Activated CD4-positive, alpha-beta memory T cell treated with anti-CD3 and anti-CD28 coated beads for 36 hours (primary cell): Measurements from ENCODE around the gene SPO11. TPM values are rescaled to one million over a fixed set of nuclear protein-coding genes. Genes with fewer than 3 reads are reported as not detected.

ENCODE experiments used
- CTCF ChIA-PET: fragments of 350-600 bp; sonication (Branson Sonifier 250); formaldehyde crosslinking; loops from one replicate; lab custom pipeline; 2021; ENCODE audit warnings: antibody characterized with exemption, inconsistent platforms; lab: Charles Lee
- POLR2A ChIA-PET: fragments of 350-600 bp; sonication (Branson Sonifier 250); formaldehyde crosslinking; loops from one replicate; lab custom pipeline; 2021; ENCODE audit warnings: antibody characterized with exemption; lab: Charles Lee
- DNase-seq: peaks from one replicate; pipeline ENCODE4 v3.0.0-alpha.2; 2020
- H3K27ac Mint-ChIP-seq: one replicate; pipeline ENCODE4 v1.8.0; 2021; ENCODE audit warnings: mixed read lengths
- H3K27me3 Mint-ChIP-seq: one replicate; pipeline ENCODE4 v1.8.0; 2021; ENCODE audit warnings: mixed read lengths
- H3K36me3 Mint-ChIP-seq: one replicate; pipeline ENCODE4 v1.8.0; 2021; ENCODE audit warnings: mixed read lengths
- H3K4me1 Mint-ChIP-seq: one replicate; pipeline ENCODE4 v1.8.0; 2021; ENCODE audit warnings: low read depth, mixed read lengths
- H3K4me3 Mint-ChIP-seq: one replicate; pipeline ENCODE4 v1.8.0; 2021; ENCODE audit warnings: mild to moderate bottlenecking, mixed read lengths
- H3K9me3 Mint-ChIP-seq: one replicate; pipeline ENCODE4 v1.8.0; 2021; ENCODE audit warnings: mixed read lengths
- intact Hi-C: fragments of 100-400 bp; cut with micrococcal nuclease; formaldehyde crosslinking; loops from one replicate; pipeline ENCODE4 v1.15.1; 2023
- total RNA-seq, 2 experiments: library from RNA; stranded (reverse); gene quantifications; one replicate each; pipeline ENCODE4 v1.2.3, GENCODE V29; 2021

Gene SPO11
- total RNA-seq, 2 experiments from 2014 or later = not detected

DNA sequence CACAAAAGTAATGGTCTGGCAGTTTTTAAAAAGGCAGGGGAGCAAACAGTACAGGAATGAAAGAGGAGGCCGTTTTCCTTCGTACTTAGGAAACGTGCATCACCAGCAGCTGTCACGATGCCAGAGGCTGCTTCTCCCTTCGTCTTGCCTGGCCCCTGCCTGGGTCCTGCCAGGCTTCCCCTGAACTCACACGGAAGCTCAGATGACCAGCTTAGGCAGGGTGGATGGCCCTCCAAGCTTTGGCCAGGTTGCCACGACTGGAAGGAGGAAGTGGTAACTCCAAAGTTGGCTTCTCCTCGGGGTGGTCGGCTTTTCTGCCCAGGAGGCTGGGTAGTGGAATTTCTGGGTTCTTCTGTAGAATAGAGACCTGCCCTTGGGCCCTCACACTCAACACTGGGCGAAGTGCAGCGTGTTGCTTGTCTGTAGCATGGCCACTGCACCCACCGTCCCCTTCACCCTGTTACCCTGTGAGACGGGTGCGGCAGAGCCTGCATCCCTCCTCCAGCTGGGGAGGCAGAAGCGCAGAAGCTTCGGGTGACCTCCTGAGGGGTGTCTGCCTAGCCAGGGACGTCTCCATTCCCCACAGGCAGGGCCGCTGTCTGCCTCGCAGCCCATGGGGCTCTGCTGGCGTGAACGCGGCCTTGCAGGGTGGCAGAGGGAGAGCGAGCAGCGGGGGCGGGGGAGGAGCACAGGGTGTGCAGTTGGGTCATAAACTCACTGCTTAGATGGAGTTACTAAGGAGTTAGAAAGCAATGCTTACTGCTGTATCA, 43.2 kb downstream of the SPO11 start:
- POLR2A ChIA-PET = no interaction called here
- peaks cover 75% of the 10 kb centered on the region for H3K36me3 Mint-ChIP-seq
- DNase-seq = no peak
- H3K4me1 Mint-ChIP-seq = peaks cover 12% of the 10 kb centered on the region
- H3K4me3 Mint-ChIP-seq = no peak overlapping the region
- no peaks in the 10 kb centered on the region for H3K9me3 Mint-ChIP-seq
- no peaks in the 10 kb centered on the region for H3K27me3 Mint-ChIP-seq
- H3K27ac Mint-ChIP-seq = no peak overlapping the region
- intact Hi-C loops = no loop called here
- CTCF ChIA-PET = no interaction called here

DNA sequence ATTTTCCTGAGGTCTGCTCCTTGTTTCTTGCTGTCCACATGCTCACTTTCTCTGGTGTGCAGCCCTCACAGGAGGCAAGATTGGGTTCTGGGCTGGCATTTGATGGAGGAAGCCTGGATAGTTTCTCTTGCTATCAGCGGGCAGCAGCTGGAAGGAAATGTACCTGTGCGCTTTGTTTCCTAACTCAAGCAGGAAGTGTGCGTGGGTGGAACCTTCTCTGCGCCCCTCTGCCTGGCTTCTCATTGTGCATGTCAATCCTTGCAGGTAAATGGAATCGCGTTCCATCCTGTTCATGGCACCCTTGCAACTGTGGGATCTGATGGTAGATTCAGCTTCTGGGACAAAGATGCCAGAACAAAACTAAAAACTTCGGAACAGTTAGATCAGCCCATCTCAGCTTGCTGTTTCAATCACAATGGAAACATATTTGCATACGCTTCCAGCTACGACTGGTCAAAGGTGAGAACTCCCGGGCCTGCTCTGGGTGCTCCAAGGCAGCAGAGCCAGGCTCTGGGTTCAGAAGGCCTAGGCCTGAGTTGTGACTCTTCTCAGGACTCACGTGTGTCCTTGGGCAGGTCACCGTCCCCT, 44.8 kb downstream of the SPO11 start:
- Mint-ChIP-seq H3K4me3 (no peak overlapping the region), H3K36me3 (peaks cover 71% of the 10 kb centered on the region)
- CTCF ChIA-PET = no interaction called here

DNA sequence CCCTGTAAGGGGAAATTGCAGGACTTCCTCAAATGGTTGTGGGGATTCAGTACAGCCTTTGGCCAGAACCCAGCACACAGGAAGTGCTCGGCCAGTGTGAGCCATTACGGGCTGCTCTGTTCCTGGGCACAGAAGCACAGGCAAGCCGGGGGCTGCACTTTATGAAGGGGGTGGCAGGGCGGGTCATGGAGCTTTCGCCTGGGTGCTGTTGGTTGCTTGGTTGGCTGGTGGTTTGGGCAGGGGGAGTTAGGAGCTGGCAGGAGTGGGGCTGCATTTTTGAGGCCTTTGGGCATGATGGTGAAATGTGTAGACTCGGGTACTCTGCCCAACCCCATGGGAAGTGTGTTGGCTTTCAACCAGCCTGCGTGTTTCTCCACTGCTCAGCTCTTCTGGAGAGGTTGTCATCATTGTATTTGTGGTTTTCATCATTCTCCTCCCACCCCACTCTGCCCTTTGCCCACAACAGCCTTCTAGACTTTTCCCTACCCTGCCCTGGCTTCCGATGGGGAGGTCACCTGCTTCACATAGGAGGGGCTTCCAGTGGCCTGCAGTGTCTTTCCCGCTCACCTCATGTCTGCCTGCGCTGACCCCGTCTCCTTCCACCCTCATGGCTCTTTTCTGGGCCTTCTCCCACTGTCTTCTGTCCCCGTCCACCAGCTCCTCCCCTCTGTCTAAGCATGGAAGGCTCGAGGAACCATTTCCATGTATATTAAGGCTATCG, 45.5 kb downstream of the SPO11 start:
- Mint-ChIP-seq H3K27me3 (no peaks in the 10 kb centered on the region), H3K4me3 (no peak overlapping the region), H3K27ac (peak overlapping the region; percentile 46), H3K4me1 (peaks cover 31% of the 10 kb centered on the region), H3K36me3 (peaks cover 69% of the 10 kb centered on the region), H3K9me3 (no peaks in the 10 kb centered on the region)
- no peak for DNase-seq
- CTCF ChIA-PET = interaction anchor here (0.9 kb wide), 2 partner anchors 121 to 124 kb away, joined by 3 read pairs; no protein-coding TSS in a partner anchor
- intact Hi-C loops = no loop called here
- POLR2A ChIA-PET = no interaction called here

More for the DNA sequence above, 44.8 kb downstream of the SPO11 start:
- POLR2A ChIA-PET = no interaction called here
- H3K27me3 Mint-ChIP-seq = no peaks in the 10 kb centered on the region
- intact Hi-C loops = no loop called here
- peaks cover 26% of the 10 kb centered on the region for H3K4me1 Mint-ChIP-seq
- DNase-seq = no peak
- no peaks in the 10 kb centered on the region for H3K9me3 Mint-ChIP-seq
- H3K27ac Mint-ChIP-seq = peak overlapping the region; percentile 58

DNA sequence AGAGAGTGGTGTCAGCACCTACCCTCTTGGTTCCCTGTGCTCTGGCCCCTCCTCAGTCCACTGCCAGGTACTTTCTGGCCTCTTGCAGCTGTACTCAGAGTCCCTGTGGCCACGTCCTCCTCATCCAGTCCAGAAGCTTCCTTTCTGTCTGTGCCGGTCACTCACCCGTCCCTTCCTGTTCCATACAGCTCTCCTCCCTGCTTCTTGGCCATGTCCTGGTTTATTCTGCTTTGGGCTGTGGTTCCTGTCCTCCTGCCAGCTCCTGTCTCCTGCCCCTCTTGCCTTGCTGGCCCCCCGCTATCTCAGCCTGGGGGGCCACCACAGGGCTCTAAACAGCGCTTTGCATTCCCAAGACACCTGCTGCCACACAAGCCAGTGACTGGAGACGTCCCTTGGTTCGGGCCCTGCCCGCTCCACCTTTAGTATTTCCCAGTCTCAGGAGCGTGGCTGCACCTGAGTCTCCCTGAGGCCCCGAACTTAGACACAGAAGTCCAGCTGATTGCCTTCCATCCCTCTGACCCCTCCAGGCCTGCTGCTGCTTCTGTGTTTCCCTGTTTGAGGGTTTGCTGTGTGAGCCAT, 46.1 kb downstream of the SPO11 start:
- intact Hi-C loops = no loop called here
- no peak overlapping the region for H3K27ac Mint-ChIP-seq

DNA sequence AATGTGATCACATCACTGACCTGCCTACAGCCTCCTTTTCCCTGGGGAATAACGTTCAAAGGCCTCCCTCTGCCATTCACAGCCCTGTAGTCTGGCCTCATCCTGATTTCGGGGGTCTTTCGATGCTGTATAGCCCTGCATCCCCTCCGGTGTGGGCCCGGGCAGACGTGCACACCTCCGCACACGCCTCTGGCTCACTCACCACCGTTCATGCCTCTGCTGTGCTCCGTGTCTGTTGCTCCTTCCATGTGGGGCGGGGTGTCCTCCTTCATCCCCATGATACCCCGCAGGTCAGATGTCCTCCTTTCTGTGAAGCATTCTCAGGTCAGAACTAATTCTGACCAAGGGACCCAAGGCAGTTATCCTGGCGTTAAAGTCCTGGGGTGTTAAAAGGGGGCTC, 47.7 kb downstream of the SPO11 start:
- Mint-ChIP-seq H3K36me3 (peaks cover 48% of the 10 kb centered on the region), H3K27me3 (no peaks in the 10 kb centered on the region), H3K9me3 (no peaks in the 10 kb centered on the region), H3K4me1 (peaks cover 39% of the 10 kb centered on the region), H3K4me3 (no peak overlapping the region), H3K27ac (peak overlapping the region; percentile 6)
- ChIA-PET POLR2A (no interaction called here), CTCF (interaction anchor here (2.4 kb wide), 1 partner anchor 121 kb away, joined by 7 read pairs; no protein-coding TSS in a partner anchor)
- no peak for DNase-seq
- intact Hi-C loops = no loop called here

More for the DNA sequence above, 46.1 kb downstream of the SPO11 start:
- Mint-ChIP-seq H3K4me1 (peaks cover 33% of the 10 kb centered on the region), H3K9me3 (no peaks in the 10 kb centered on the region), H3K27me3 (no peaks in the 10 kb centered on the region), H3K36me3 (peaks cover 62% of the 10 kb centered on the region), H3K4me3 (no peak overlapping the region)
- POLR2A ChIA-PET = no interaction called here
- CTCF ChIA-PET = interaction anchor here (0.9 kb wide), 2 partner anchors 120 to 123 kb away, joined by 3 read pairs; no protein-coding TSS in a partner anchor
- DNase-seq = no peak

DNA sequence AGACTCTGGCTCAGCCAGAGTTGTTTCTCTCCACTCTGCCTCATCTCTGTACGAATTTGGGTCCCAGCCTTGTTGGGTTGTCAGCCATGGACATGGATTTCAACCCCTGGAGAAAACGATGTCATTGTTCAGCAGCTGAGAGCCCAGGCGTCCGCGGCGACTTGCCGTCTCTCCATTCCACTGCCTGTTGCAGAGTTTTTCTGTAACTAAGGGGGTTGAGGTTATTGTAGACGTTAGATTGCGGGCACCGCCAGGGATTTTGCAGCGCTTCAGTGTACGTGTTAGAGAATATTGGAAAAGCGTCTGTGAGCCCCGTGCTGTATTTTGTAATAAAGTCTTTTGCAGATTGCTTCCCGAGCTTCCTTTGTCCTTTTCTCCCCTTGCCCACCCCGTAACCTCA, 48.5 kb downstream of the SPO11 start:
- Mint-ChIP-seq H3K4me3 (no peak overlapping the region), H3K4me1 (peaks cover 44% of the 10 kb centered on the region), H3K27me3 (no peaks in the 10 kb centered on the region), H3K9me3 (no peaks in the 10 kb centered on the region), H3K27ac (peak overlapping the region; percentile 8), H3K36me3 (peaks cover 46% of the 10 kb centered on the region)
- intact Hi-C loops = no loop called here
- ChIA-PET POLR2A (no interaction called here), CTCF (interaction anchor here (2.4 kb wide), 1 partner anchor 121 kb away, joined by 7 read pairs; no protein-coding TSS in a partner anchor)
- DNase-seq = no peak

DNA sequence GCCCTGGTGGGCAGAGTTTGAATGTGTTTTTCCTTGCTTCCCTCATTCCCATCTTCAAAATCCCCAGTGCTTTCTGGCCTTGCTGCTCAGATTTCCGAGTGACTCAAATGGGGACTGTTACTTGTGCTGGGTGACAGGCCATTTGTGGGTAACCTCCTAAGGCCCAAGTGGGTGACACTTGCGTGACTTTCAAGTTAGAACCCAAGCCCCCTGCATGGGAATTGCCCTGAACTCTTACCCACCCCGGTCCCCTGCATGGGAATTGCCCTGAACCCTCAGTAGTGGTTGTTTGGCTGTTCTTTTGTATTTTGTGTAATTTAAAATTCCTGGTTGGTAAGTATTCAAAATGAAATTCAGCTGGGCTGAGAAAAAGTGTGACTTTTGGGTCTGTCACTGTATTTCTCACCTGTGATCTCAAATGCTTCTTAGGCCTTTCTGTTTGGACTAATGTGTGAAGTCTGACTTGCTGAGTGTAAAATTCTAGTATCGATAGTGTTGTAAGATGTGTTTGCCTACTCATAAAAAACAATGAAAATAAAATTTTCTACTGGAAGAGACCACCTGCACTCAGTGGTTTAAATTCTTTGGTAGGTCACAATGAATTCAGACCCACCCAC, 49.2 kb downstream of the SPO11 start:
- H3K27ac Mint-ChIP-seq = peak overlapping the region; percentile 76
- intact Hi-C loops = no loop called here
- DNase-seq = no peak
- POLR2A ChIA-PET = interaction anchor here (1.7 kb wide), 1 partner anchor 12 kb away, joined by 7 read pairs; no protein-coding TSS in a partner anchor
- H3K36me3 Mint-ChIP-seq = peaks cover 41% of the 10 kb centered on the region
- H3K27me3 Mint-ChIP-seq = no peaks in the 10 kb centered on the region
- CTCF ChIA-PET = interaction anchor here (2.2 to 5.3 kb wide), 5 partner anchors 12 to 120 kb away, joined by 7 to 45 read pairs (median 36); partner anchors contain the start of gene RBM38
- H3K4me1 Mint-ChIP-seq = peaks cover 38% of the 10 kb centered on the region
- H3K4me3 Mint-ChIP-seq = no peak overlapping the region
- no peaks in the 10 kb centered on the region for H3K9me3 Mint-ChIP-seq

DNA sequence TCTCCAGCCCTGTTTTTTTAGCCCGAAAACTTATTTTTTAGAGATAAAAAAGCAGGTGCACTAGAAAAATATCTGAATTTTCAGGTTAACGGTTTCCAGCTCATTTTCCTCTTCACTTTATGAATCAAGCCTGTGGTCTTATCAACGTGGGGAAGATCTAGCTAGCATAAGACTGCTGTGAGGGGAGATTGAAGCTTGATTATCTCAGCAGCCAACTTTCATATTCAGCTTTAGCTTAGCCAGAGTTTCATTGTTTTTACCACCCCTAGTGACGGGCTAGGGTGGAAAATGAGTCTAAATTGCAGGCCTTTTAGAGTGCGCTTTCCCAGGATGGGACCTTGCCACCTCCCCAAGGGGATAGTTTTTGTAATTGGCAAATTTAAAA, 49.7 kb downstream of the SPO11 start:
- intact Hi-C loops = no loop called here
- peaks cover 35% of the 10 kb centered on the region for H3K4me1 Mint-ChIP-seq
- H3K27me3 Mint-ChIP-seq = no peaks in the 10 kb centered on the region
- no peak overlapping the region for H3K4me3 Mint-ChIP-seq
- H3K36me3 Mint-ChIP-seq = peaks cover 36% of the 10 kb centered on the region
- DNase-seq = no peak
- POLR2A ChIA-PET = interaction anchor here (1.2 to 1.7 kb wide), 2 partner anchors 10 to 11 kb away, joined by 4 to 7 read pairs; no protein-coding TSS in a partner anchor
- CTCF ChIA-PET = interaction anchor here (2.2 to 5.3 kb wide), 5 partner anchors 12 to 120 kb away, joined by 7 to 45 read pairs (median 36); partner anchors contain the start of gene RBM38
- no peaks in the 10 kb centered on the region for H3K9me3 Mint-ChIP-seq
- H3K27ac Mint-ChIP-seq = peak overlapping the region; percentile 76

DNA sequence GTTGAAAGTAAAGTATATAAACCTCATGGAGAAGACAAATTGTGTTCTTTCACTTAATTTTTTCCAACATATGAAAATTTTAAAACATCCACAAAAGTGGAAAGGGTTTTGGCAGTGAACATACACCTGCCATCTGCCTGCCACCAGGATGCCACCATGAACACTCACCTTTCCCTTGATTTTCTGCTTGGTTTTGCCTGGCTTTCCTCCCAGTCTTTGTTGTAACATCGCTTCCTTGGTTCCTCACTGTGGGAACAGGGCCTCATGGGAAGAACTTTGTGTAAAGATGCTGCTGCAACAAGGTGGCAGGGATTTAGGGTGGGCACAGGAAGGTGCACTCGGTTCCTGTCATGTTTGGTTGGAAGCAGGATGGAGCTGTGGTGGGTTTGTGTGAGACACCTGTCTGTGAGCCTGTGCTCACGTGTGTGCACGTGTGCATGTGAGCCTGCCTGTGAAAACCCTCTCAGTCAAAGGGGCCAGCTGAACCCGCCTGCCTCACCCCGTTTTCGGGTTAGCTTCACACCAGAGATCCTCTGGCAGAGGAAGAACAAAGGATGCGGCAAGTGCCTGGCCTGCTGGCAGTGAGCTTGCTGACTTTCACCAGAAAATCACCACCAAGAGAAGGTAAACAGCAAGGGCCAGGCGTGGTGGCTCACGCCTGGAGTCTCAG, 50.6 kb downstream of the SPO11 start:
- Mint-ChIP-seq H3K4me3 (no peak overlapping the region), H3K27me3 (no peaks in the 10 kb centered on the region), H3K9me3 (no peaks in the 10 kb centered on the region), H3K36me3 (peaks cover 28% of the 10 kb centered on the region), H3K27ac (peak overlapping the region; percentile 76), H3K4me1 (peaks cover 32% of the 10 kb centered on the region)
- ChIA-PET POLR2A (interaction anchor here (1.2 to 1.7 kb wide), 2 partner anchors 9 to 10 kb away, joined by 4 to 7 read pairs; no protein-coding TSS in a partner anchor), CTCF (interaction anchor here (0.8 to 5.3 kb wide), 5 partner anchors 11 to 1271 kb away, joined by 3 to 45 read pairs (median 36); partner anchors contain the start of genes RBM38 and STX16)
- peak; percentile 6 for DNase-seq
- intact Hi-C loops = loop anchor here (10.0 kb wide), 1 partner anchor 215 kb away; no protein-coding TSS in a partner anchor

DNA sequence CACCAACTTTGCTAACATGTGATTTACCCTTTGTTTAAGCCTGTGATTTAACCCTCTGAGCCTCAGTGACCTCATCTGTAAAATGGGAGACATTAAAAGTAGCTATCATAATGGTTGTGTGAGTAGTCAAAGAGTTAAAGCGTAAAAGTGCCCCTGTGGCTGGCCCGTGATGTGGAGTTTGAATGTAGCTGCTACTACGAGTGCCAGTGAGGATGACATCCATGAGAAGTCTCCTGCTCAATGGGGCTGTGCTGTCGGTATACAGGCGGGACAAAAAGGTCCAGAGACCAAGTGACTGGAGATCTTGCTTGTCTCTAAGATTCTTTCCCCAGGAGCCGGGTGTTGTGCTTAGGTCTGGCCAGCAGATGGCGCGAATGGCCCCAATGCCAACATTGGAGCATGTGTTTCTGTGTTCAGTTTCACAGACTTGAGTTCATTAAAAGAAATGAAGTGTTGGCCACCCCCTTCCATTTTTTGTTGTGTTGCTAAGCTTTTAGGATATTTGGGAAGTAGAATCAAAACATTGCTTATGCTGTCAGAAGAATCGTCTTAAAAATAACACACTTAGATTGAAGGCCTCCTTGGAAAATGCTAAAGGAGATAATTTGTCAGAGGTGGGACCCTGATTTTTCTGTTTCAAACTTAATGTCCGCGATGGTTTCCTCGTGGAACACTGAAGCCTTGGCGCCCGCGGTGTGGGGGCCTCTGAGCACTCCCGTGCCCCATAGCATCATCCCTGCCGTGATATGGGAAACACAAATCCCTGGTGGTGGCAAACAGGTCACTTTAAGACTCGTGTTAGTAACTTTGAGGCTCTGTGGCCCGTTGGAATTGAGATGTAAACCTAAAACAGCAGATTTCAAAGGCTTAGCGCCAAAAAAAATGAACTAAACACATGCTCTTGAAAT, 52.2 kb downstream of the SPO11 start:
- no peaks in the 10 kb centered on the region for H3K27me3 Mint-ChIP-seq
- CTCF ChIA-PET = interaction anchor here (0.6 to 5.3 kb wide), 21 partner anchors 9 to 125 kb away, joined by 3 to 45 read pairs (median 3); partner anchors contain the start of gene RBM38
- no peak overlapping the region for H3K4me3 Mint-ChIP-seq
- DNase-seq = peak; percentile 90
- H3K9me3 Mint-ChIP-seq = no peaks in the 10 kb centered on the region
- no peak overlapping the region for H3K27ac Mint-ChIP-seq
- peaks cover 32% of the 10 kb centered on the region for H3K4me1 Mint-ChIP-seq
- intact Hi-C loops = loop anchor here (1.0 to 10.0 kb wide), 2 partner anchors 113 to 213 kb away; no protein-coding TSS in a partner anchor
- POLR2A ChIA-PET = no interaction called here
- H3K36me3 Mint-ChIP-seq = peaks cover 15% of the 10 kb centered on the region
